CD8-positive, alpha-beta memory T cell (primary cell): Measurements from ENCODE around the gene THBD. TPM values are rescaled to one million over a fixed set of nuclear protein-coding genes. Genes with fewer than 3 reads are reported as not detected.

Experiments used
- CTCF ChIA-PET: fragments of 350-600 bp; sonication (Branson Sonifier 250); formaldehyde crosslinking; loops from one replicate; lab custom pipeline; 2021; ENCODE audit warnings: antibody characterized with exemption; lab: Charles Lee
- POLR2A ChIA-PET: fragments of 350-600 bp; sonication (Branson Sonifier 250); formaldehyde crosslinking; loops from one replicate; lab custom pipeline; 2021; ENCODE audit warnings: antibody characterized with exemption; lab: Charles Lee
- DNase-seq, 5 donors: peaks; one replicate each; pipeline versions ENCODE4 v3.0.0 to v3.0.0-alpha.2; 2020 to 2022; ENCODE audit warnings: mixed read lengths in 1 of 5
- H3K27ac ChIP-seq: one replicate; pipeline ENCODE4 v1.7.0; 2013; ENCODE audit warnings: low read depth, mild to moderate bottlenecking, low read length, moderate library complexity
- H3K27me3 ChIP-seq: 2 replicates; pipeline ENCODE4 v1.7.0; 2013; ENCODE audit warnings: low read length, mild to moderate bottlenecking; ENCODE audit not compliant: insufficient read depth, poor library complexity, severe bottlenecking
- H3K36me3 ChIP-seq: 2 replicates; pipeline ENCODE4 v1.7.0; 2013; ENCODE audit warnings: mild to moderate bottlenecking, low read length, moderate library complexity; ENCODE audit not compliant: insufficient read depth
- H3K4me1 ChIP-seq: 2 replicates; pipeline ENCODE4 v1.7.0; 2013; ENCODE audit warnings: mild to moderate bottlenecking, low read length, moderate library complexity; ENCODE audit not compliant: insufficient read depth
- H3K4me3 ChIP-seq: 2 replicates; pipeline ENCODE4 v1.7.0; 2013; ENCODE audit warnings: mild to moderate bottlenecking, low read length
- H3K9me3 ChIP-seq: 2 replicates; pipeline ENCODE4 v1.7.0; 2013; ENCODE audit warnings: mild to moderate bottlenecking, low read length
- H3K27ac Mint-ChIP-seq, 8 donors: one replicate each; pipeline ENCODE4 v1.8.0; 2020 to 2021; ENCODE audit warnings: mixed read lengths in 8 of 8, mild to moderate bottlenecking in 6 of 8, inconsistent platforms in 3 of 8, moderate library complexity in 3 of 8
- H3K27me3 Mint-ChIP-seq, 2 donors: one replicate each; pipeline ENCODE4 v1.8.0; 2020 to 2021; ENCODE audit warnings: mixed read lengths in 2 of 2, mild to moderate bottlenecking in 1 of 2, moderate library complexity in 1 of 2
- H3K36me3 Mint-ChIP-seq, 3 donors: one replicate each; pipeline ENCODE4 v1.8.0; 2020 to 2021; ENCODE audit warnings: mixed read lengths in 3 of 3, inconsistent platforms in 1 of 3, mild to moderate bottlenecking in 1 of 3
- H3K4me1 Mint-ChIP-seq, 3 donors: one replicate each; pipeline ENCODE4 v1.8.0; 2020 to 2021; ENCODE audit warnings: mixed read lengths in 3 of 3, inconsistent platforms in 1 of 3, mild to moderate bottlenecking in 1 of 3
- H3K4me3 Mint-ChIP-seq, 7 donors: one replicate each; pipeline ENCODE4 v1.8.0; 2020 to 2021; ENCODE audit warnings: mixed read lengths in 7 of 7, mild to moderate bottlenecking in 6 of 7, moderate library complexity in 4 of 7, inconsistent platforms in 2 of 7
- H3K9me3 Mint-ChIP-seq, 5 donors: one replicate each; pipeline ENCODE4 v1.8.0; 2020 to 2022; ENCODE audit warnings: mixed read lengths in 5 of 5, mild to moderate bottlenecking in 3 of 5, moderate library complexity in 2 of 5, inconsistent platforms in 1 of 5
- polyA plus RNA-seq: library from polyadenylated mRNA; unstranded; fragments of 300-500 nt; fragmentation: Illumina TruSeq; gene quantifications from one replicate; pipeline ENCODE4 v1.2.3, GENCODE V29; 2021
- total RNA-seq, 2 experiments: library from RNA; stranded (reverse); gene quantifications; one replicate each; pipeline ENCODE4 v1.2.3, GENCODE V29; 2021

Gene THBD
- total and polyA plus RNA-seq, 3 experiments from 2014 or later: 0.13 to 0.31 TPM; not detected in 1

- H3K36me3 ChIP-seq: no peaks in the 10 kb centered on the region
- H3K4me3 ChIP-seq: no peak overlapping the region
- H3K4me1 ChIP-seq: no peaks in the 10 kb centered on the region
- no peaks in the 10 kb centered on the region for H3K9me3 ChIP-seq
- ChIA-PET CTCF (no interaction called here), POLR2A (no interaction called here)
- Mint-ChIP-seq H3K36me3 (no peaks in the 10 kb centered on the region), H3K4me3 (no peak overlapping the region), H3K27me3 (peaks cover 2 to 5% of the 10 kb centered on the region in 2 donors), H3K27ac (no peak overlapping the region), H3K9me3 (no peaks in the 10 kb centered on the region), H3K4me1 (no peaks in the 10 kb centered on the region)
- DNase-seq: no peak
- H3K27me3 ChIP-seq: no peaks in the 10 kb centered on the region
- no peak overlapping the region for H3K27ac ChIP-seq
These were observed 24.8 kb downstream of the THBD start for GRCh38 chr20:23024701-23025100.

- H3K27me3 Mint-ChIP-seq: peaks cover 2 to 5% of the 10 kb centered on the region in 2 donors
- no peaks in the 10 kb centered on the region for H3K9me3 Mint-ChIP-seq
- H3K36me3 Mint-ChIP-seq: no peaks in the 10 kb centered on the region
- Histone ChIP-seq H3K27ac (no peak overlapping the region), H3K9me3 (no peaks in the 10 kb centered on the region), H3K27me3 (no peaks in the 10 kb centered on the region), H3K4me3 (no peak overlapping the region), H3K4me1 (no peaks in the 10 kb centered on the region), H3K36me3 (no peaks in the 10 kb centered on the region)
- H3K4me1 Mint-ChIP-seq: no peaks in the 10 kb centered on the region
- POLR2A ChIA-PET: no interaction called here
- H3K27ac Mint-ChIP-seq: no peak overlapping the region
- DNase-seq: no peak
- no peak overlapping the region for H3K4me3 Mint-ChIP-seq
- CTCF ChIA-PET: no interaction called here
These were observed 25.8 kb downstream of the THBD start for GRCh38 chr20:23023621-23024177.

GRCh38 chr20:23022849-23023248, 26.6 kb downstream of the THBD start:
- H3K4me1 ChIP-seq: no peaks in the 10 kb centered on the region
- no peaks in the 10 kb centered on the region for H3K27me3 ChIP-seq
- Mint-ChIP-seq H3K27ac (no peak overlapping the region), H3K4me1 (no peaks in the 10 kb centered on the region), H3K9me3 (no peaks in the 10 kb centered on the region), H3K27me3 (peaks cover 2 to 5% of the 10 kb centered on the region in 2 donors), H3K4me3 (no peak overlapping the region), H3K36me3 (no peaks in the 10 kb centered on the region)
- ChIA-PET CTCF (no interaction called here), POLR2A (no interaction called here)
- no peak overlapping the region for H3K4me3 ChIP-seq
- H3K36me3 ChIP-seq: no peaks in the 10 kb centered on the region
- no peaks in the 10 kb centered on the region for H3K9me3 ChIP-seq
- DNase-seq: no peak
- no peak overlapping the region for H3K27ac ChIP-seq

GRCh38 chr20:23021951-23022350, 27.5 kb downstream of the THBD start:
- H3K27me3 ChIP-seq: no peaks in the 10 kb centered on the region
- CTCF ChIA-PET: no interaction called here
- Mint-ChIP-seq H3K4me1 (no peaks in the 10 kb centered on the region), H3K27me3 (peaks cover 2 to 5% of the 10 kb centered on the region in 2 donors), H3K4me3 (no peak overlapping the region), H3K9me3 (no peaks in the 10 kb centered on the region), H3K27ac (no peak overlapping the region), H3K36me3 (no peaks in the 10 kb centered on the region)
- H3K4me3 ChIP-seq: no peak overlapping the region
- H3K36me3 ChIP-seq: no peaks in the 10 kb centered on the region
- H3K4me1 ChIP-seq: no peaks in the 10 kb centered on the region
- no peak overlapping the region for H3K27ac ChIP-seq
- no peak for DNase-seq
- H3K9me3 ChIP-seq: no peaks in the 10 kb centered on the region
- POLR2A ChIA-PET: no interaction called here

GRCh38 chr20:23021541-23021940, 27.9 kb downstream of the THBD start:
- Mint-ChIP-seq H3K36me3 (no peaks in the 10 kb centered on the region), H3K27ac (no peak overlapping the region)
- CTCF ChIA-PET: no interaction called here

GRCh38 chr20:23020230-23021018, 29.0 kb downstream of the THBD start:
- no peaks in the 10 kb centered on the region for H3K9me3 ChIP-seq
- POLR2A ChIA-PET: no interaction called here

More at GRCh38 chr20:23021541-23021940, 27.9 kb downstream of the THBD start:
- POLR2A ChIA-PET: no interaction called here
- H3K4me3 Mint-ChIP-seq: no peak overlapping the region
- no peak for DNase-seq
- H3K27me3 ChIP-seq: no peaks in the 10 kb centered on the region
- no peaks in the 10 kb centered on the region for H3K9me3 ChIP-seq
- no peaks in the 10 kb centered on the region for H3K4me1 Mint-ChIP-seq
- H3K9me3 Mint-ChIP-seq: no peaks in the 10 kb centered on the region
- no peak overlapping the region for H3K4me3 ChIP-seq
- H3K4me1 ChIP-seq: no peaks in the 10 kb centered on the region
- no peak overlapping the region for H3K27ac ChIP-seq
- peaks cover 0 to 5% of the 10 kb centered on the region in 2 donors for H3K27me3 Mint-ChIP-seq
- no peaks in the 10 kb centered on the region for H3K36me3 ChIP-seq

GRCh38 chr20:23019403-23019802, 30.1 kb downstream of the THBD start:
- no peaks in the 10 kb centered on the region for H3K9me3 Mint-ChIP-seq
- Histone ChIP-seq H3K9me3 (no peaks in the 10 kb centered on the region), H3K27me3 (no peaks in the 10 kb centered on the region), H3K36me3 (no peaks in the 10 kb centered on the region), H3K4me3 (no peak overlapping the region), H3K4me1 (no peaks in the 10 kb centered on the region), H3K27ac (no peak overlapping the region)
- ChIA-PET CTCF (no interaction called here), POLR2A (no interaction called here)
- H3K4me3 Mint-ChIP-seq: no peak overlapping the region
- peaks cover 0 to 4% of the 10 kb centered on the region in 2 donors for H3K27me3 Mint-ChIP-seq
- H3K27ac Mint-ChIP-seq: no peak overlapping the region
- no peak for DNase-seq
- H3K4me1 Mint-ChIP-seq: no peaks in the 10 kb centered on the region
- no peaks in the 10 kb centered on the region for H3K36me3 Mint-ChIP-seq

More at GRCh38 chr20:23020230-23021018, 29.0 kb downstream of the THBD start:
- no peaks in the 10 kb centered on the region for H3K4me1 ChIP-seq
- Mint-ChIP-seq H3K4me3 (no peak overlapping the region), H3K36me3 (no peaks in the 10 kb centered on the region), H3K27me3 (peaks cover 0 to 5% of the 10 kb centered on the region in 2 donors), H3K27ac (no peak overlapping the region), H3K4me1 (no peaks in the 10 kb centered on the region), H3K9me3 (no peaks in the 10 kb centered on the region)
- H3K27me3 ChIP-seq: no peaks in the 10 kb centered on the region
- CTCF ChIA-PET: no interaction called here
- no peak overlapping the region for H3K27ac ChIP-seq
- no peak overlapping the region for H3K4me3 ChIP-seq
- no peaks in the 10 kb centered on the region for H3K36me3 ChIP-seq
- no peak for DNase-seq

- Histone ChIP-seq H3K27ac (no peak overlapping the region), H3K4me3 (no peak overlapping the region), H3K36me3 (no peaks in the 10 kb centered on the region), H3K9me3 (no peaks in the 10 kb centered on the region), H3K27me3 (no peaks in the 10 kb centered on the region), H3K4me1 (no peaks in the 10 kb centered on the region)
- H3K36me3 Mint-ChIP-seq: no peaks in the 10 kb centered on the region
- no peaks in the 10 kb centered on the region for H3K27me3 Mint-ChIP-seq
- POLR2A ChIA-PET: no interaction called here
- CTCF ChIA-PET: no interaction called here
- H3K4me3 Mint-ChIP-seq: no peak overlapping the region
- no peak overlapping the region for H3K27ac Mint-ChIP-seq
- no peak for DNase-seq
- no peaks in the 10 kb centered on the region for H3K9me3 Mint-ChIP-seq
- H3K4me1 Mint-ChIP-seq: no peaks in the 10 kb centered on the region
These were observed 30.5 kb downstream of the THBD start for GRCh38 chr20:23018941-23019340.
